ENCODE data around the gene ALDH18A1.

ALDH18A1 gene

GRCh38 chr10:95560278-95561176 is 96.0 kb downstream of the ALDH18A1 start:
- TF ChIP-seq CTCF (IDR thresholded peaks at IDR 0.05; ENCODE audit: insufficient read depth, missing control alignments), result no peak
- DNase-seq (ENCODE audit: insufficient read length, low spot score) (no peak), FAIRE-seq (no peak)

- FAIRE-seq (no peak), DNase-seq (ENCODE audit: insufficient read length, low spot score) (no peak)
- no peak for TF ChIP-seq CTCF (IDR thresholded peaks at IDR 0.05; ENCODE audit: insufficient read depth, missing control alignments)
Observed at GRCh38 chr10:95559896-95560277, 96.6 kb downstream of the ALDH18A1 start.

GRCh38 chr10:95559471-95559870 is 97.0 kb downstream of the ALDH18A1 start:
- DNase-seq (ENCODE audit: insufficient read length, low spot score) (no peak), FAIRE-seq (no peak)

GRCh38 chr10:95558593-95559320 is 97.8 kb downstream of the ALDH18A1 start:
- FAIRE-seq, result no peak
- no peak for DNase-seq (ENCODE audit: insufficient read length, low spot score)
- no peak for TF ChIP-seq CTCF (IDR thresholded peaks at IDR 0.05; ENCODE audit: insufficient read depth, missing control alignments)

More at GRCh38 chr10:95559471-95559870, 97.0 kb downstream of the ALDH18A1 start:
- no peak for TF ChIP-seq CTCF (IDR thresholded peaks at IDR 0.05; ENCODE audit: insufficient read depth, missing control alignments)

GRCh38 chr10:95556994-95557767 is 99.3 kb downstream of the ALDH18A1 start:
- FAIRE-seq, result no peak
- DNase-seq (ENCODE audit: insufficient read length, low spot score), result no peak
- no peak for TF ChIP-seq CTCF (IDR thresholded peaks at IDR 0.05; ENCODE audit: insufficient read depth, missing control alignments)

Data from D721Med (cell line).